PFSK-1 (cell line): ENCODE measurements around the gene SLC36A2.

Experiments used
- FOXP2 ChIP-seq: optimal IDR thresholded peaks from 2 replicates; pipeline ENCODE3; 2011; ENCODE audit warnings: borderline replicate concordance, control low read depth, inconsistent platforms; ENCODE audit not compliant: insufficient read depth; ENCODE audit errors: extremely low read length, extremely low read depth
- POLR2AphosphoS5 ChIP-seq: IDR thresholded peaks from 2 replicates; pipeline ENCODE4 v1.6.1; 2012; ENCODE audit warnings: low read depth, mild to moderate bottlenecking, control low read depth, low read length, moderate library complexity
- REST ChIP-seq, 2 experiments: IDR thresholded peaks; 2 replicates each; pipeline versions ENCODE4 v1.6.1 to v1.8.0; 2011 to 2012; ENCODE audit warnings: low read depth in 2 of 2, low read length in 2 of 2, control low read depth in 1 of 2, inconsistent platforms in 1 of 2, mild to moderate bottlenecking in 1 of 2, moderate library complexity in 1 of 2; ENCODE audit not compliant: insufficient read depth in 1 of 2
- SIN3A ChIP-seq: IDR thresholded peaks from 2 replicates; pipeline ENCODE4 v1.6.1; 2012; ENCODE audit warnings: mild to moderate bottlenecking, low read length, moderate library complexity, borderline replicate concordance; ENCODE audit not compliant: insufficient read depth
- TAF1 ChIP-seq: IDR thresholded peaks from 2 replicates; pipeline ENCODE4 v1.6.1; 2012; ENCODE audit warnings: low read length, control low read depth, borderline replicate concordance; ENCODE audit not compliant: insufficient read depth

DNA sequence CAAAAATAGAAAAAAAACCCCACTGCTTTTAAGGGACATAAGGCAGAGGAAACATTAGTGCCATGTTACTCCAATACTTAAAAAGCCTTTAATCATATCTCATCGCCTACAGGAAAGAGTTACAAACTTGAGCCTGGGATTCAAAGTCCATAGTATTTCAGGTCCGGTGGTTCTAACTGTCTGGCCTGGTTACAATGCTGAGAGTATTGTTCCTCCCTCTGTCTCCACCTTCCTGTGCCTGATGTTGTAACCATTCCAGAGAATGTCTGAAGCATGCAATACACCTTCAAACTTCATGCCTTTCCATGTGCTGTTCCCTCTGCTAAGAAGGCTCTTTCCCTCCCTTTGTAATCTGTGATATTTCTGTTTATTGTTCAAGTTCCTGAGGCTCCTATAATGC lies 41.6 kb upstream of the SLC36A2 start:
- TF ChIP-seq REST (IDR thresholded peaks at IDR 0.05; ENCODE audit: insufficient read depth in 1 of 2, low read depth in 2 of 2, low read length in 2 of 2) (no peak), SIN3A (no peak), FOXP2 (no peak), POLR2AphosphoS5 (no peak), TAF1 (no peak)
